Effector memory CD4-positive, alpha-beta T cell (primary cell): Measurements from ENCODE around the gene ZNF891.
A peak's percentile ranks its signal among the peaks of the same experiment; 100 is the strongest.

Experiments used
- DNase-seq, 3 donors: peaks; one replicate each; pipeline ENCODE4 v3.0.0-alpha.2; 2020
- H3K27ac ChIP-seq: 2 replicates; pipeline ENCODE4 v1.7.0; 2013; ENCODE audit warnings: mild to moderate bottlenecking, low read length, moderate library complexity; ENCODE audit not compliant: insufficient read depth, poor library complexity, severe bottlenecking
- H3K27me3 ChIP-seq: replicated peaks from 2 replicates; pipeline ENCODE4 v1.7.0; 2013; ENCODE audit warnings: mild to moderate bottlenecking, low read length; ENCODE audit not compliant: insufficient read depth, control insufficient read depth, poor library complexity, severe bottlenecking
- H3K36me3 ChIP-seq: 2 replicates; pipeline ENCODE4 v1.7.0; 2013; ENCODE audit warnings: mild to moderate bottlenecking, low read length, moderate library complexity; ENCODE audit not compliant: control insufficient read depth, insufficient read depth
- H3K4me1 ChIP-seq: 2 replicates; pipeline ENCODE4 v1.7.0; 2013; ENCODE audit warnings: low read length, mild to moderate bottlenecking; ENCODE audit not compliant: control insufficient read depth, insufficient read depth, poor library complexity, severe bottlenecking
- H3K4me3 ChIP-seq: 2 replicates; pipeline ENCODE4 v1.7.0; 2013; ENCODE audit warnings: low read length, low read depth, mild to moderate bottlenecking; ENCODE audit not compliant: insufficient read depth, poor library complexity, severe bottlenecking
- H3K9me3 ChIP-seq: 2 replicates; pipeline ENCODE4 v1.7.0; 2013; ENCODE audit warnings: mild to moderate bottlenecking, low read length, moderate library complexity; ENCODE audit not compliant: control insufficient read depth
- total RNA-seq, 3 donors: gene quantifications; one replicate each; lab custom pipeline; 2026; lab: John Stamatoyannopoulos, UW

Gene ZNF891
- 19.5 to 24.2 (median 20.1) reads per million in 3 donors for total RNA-seq

DNA sequence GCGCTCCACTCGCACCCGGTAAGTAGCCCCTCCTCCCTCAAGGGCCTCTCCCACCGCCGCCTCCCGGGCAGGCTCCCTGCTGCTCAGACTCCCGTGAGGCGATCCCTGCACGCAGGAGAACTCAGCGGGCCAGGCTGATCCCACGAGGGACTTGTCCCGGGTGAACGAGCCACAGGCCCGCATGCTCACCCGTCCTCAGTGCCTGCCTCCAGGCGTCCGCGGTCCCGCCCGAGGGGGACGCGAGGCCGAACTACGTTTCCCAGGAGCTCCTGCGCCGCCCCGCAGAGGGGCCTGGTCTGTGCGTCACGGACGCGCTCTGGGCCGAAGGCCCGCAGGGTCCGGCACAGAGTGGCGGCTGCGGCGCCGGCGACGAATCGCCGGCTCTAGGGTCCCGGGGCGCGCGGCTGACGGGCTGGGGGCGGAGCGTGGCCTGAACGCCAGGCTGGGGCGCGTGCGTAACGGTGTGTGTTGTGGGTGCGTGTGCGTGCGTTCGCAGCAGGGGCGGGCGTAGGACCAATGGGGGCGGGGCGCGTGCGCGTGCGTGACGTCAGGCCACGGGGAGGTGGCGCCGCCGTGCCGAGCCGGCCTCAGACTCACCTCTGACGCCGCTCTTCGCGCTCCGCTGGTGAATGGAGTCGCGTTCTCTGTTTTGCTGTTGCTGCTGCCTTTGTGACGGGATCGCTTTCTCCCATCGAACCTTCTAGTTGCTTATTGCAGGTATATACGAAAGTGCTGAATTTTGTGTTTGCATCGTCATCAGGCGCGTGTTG lies at the start of gene ZNF891, which contains the start of gene ZNF10:
Gene ZNF891 (minus strand): TSS at position 237 of the 770 bp plus-strand sequence. CDS start 8,356 bp downstream, outside the sequence.
Gene ZNF10 (plus strand): TSS at position 590 of the 770 bp plus-strand sequence. CDS start 13,866 bp downstream, outside the sequence.
- H3K4me1 ChIP-seq = peaks cover 5% of the 10 kb centered on the region
- H3K27me3 ChIP-seq = no peaks in the 10 kb centered on the region
- peak within 1 kb of the TSS; percentile 99 for H3K27ac ChIP-seq
- peaks cover 20% of the 10 kb centered on the region for H3K36me3 ChIP-seq
- H3K9me3 ChIP-seq = peaks cover 47% of the 10 kb centered on the region
- peak; percentile 90 to 93 (median 91) for DNase-seq
- peak within 1 kb of the TSS; percentile 67 for H3K4me3 ChIP-seq

DNA sequence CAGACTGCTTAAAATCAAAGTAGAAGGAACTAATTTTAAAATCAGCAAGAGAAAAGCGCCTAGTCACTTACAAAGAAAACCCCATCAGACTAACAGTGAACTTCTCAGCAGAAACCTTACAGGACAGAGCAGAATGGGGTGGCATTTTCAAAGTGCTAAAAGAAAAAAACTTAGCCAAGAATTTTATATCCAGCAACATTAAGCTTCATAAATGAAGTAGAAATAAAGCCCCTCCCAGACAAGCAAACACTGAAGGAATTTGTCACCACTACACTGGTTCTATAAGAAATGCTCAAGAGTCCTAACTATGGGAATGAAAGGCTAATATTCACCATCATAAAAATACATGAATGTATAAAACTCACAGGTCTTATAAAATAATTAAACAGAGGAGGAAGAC lies 44.8 kb upstream of the ZNF891 start:
- H3K4me3 ChIP-seq = no peak overlapping the region
- no peaks in the 10 kb centered on the region for H3K27me3 ChIP-seq
- H3K4me1 ChIP-seq = no peaks in the 10 kb centered on the region
- H3K9me3 ChIP-seq = peaks cover 14% of the 10 kb centered on the region
- H3K36me3 ChIP-seq = no peaks in the 10 kb centered on the region
- no peak for DNase-seq
- no peak overlapping the region for H3K27ac ChIP-seq

DNA sequence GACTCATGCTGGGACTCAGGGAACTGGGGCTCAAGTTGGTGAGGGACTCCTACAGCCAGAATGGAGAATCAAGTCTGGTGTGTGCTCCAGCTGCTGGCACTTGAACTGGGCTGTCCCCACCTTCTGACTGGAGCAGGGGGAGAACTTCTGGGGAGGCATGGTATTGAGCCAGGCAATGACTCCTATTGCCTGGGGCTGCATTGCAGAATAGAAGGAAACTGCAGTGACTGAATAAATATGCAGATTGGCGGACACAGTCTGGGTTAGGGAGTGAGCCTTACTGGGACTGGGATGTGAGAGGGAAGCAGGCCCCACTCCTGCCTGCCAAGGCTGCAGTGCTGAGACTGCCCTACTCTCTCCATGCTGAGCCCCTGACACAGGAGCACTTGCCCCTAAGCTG lies 42.4 kb upstream of the ZNF891 start:
- Histone ChIP-seq H3K4me3 (no peak overlapping the region), H3K9me3 (peaks cover 14% of the 10 kb centered on the region), H3K27ac (no peak overlapping the region), H3K27me3 (no peaks in the 10 kb centered on the region), H3K4me1 (no peaks in the 10 kb centered on the region), H3K36me3 (no peaks in the 10 kb centered on the region)
- DNase-seq = no peak

DNA sequence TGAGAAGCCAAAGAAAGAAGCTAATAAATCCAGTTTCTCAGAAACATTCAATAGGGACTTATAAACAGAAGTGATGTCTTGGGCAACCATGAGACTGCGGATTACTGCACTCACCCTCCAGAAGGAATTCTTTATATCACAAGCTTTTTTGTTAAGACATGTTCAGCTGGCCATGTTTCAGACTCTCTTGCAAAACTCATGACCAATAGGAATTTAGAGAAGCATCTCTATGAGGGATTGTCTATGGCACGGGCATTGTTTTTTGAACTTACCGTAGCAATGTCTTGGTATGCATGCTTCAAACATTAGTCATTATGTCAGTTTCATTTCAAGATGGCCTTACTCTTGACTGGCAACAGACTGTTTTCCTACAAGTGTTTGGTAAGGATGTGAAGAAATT lies 35.7 kb upstream of the ZNF891 start:
- Histone ChIP-seq H3K27ac (no peak overlapping the region), H3K4me3 (no peak overlapping the region), H3K27me3 (no peaks in the 10 kb centered on the region), H3K4me1 (no peaks in the 10 kb centered on the region), H3K36me3 (no peaks in the 10 kb centered on the region), H3K9me3 (peaks cover 15% of the 10 kb centered on the region)
- DNase-seq = no peak

DNA sequence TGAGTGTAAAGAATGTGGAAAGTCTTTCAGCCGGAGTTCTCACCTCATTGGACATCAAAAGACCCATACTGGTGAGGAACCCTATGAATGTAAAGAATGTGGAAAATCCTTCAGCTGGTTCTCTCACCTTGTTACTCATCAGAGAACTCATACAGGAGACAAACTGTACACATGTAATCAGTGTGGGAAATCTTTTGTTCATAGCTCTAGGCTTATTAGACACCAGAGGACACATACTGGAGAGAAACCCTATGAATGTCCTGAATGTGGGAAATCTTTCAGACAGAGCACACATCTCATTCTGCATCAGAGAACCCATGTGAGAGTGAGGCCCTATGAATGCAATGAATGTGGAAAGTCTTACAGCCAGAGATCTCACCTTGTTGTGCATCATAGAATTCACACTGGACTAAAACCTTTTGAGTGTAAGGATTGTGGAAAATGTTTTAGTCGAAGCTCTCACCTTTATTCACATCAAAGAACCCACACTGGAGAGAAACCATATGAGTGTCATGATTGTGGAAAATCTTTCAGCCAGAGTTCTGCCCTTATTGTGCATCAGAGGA lies 26.1 kb upstream of the ZNF891 start:
- Histone ChIP-seq H3K27me3 (no peaks in the 10 kb centered on the region), H3K36me3 (peaks cover 48% of the 10 kb centered on the region), H3K27ac (no peak overlapping the region), H3K4me3 (no peak overlapping the region), H3K4me1 (no peaks in the 10 kb centered on the region), H3K9me3 (peaks cover 75% of the 10 kb centered on the region)
- no peak for DNase-seq

DNA sequence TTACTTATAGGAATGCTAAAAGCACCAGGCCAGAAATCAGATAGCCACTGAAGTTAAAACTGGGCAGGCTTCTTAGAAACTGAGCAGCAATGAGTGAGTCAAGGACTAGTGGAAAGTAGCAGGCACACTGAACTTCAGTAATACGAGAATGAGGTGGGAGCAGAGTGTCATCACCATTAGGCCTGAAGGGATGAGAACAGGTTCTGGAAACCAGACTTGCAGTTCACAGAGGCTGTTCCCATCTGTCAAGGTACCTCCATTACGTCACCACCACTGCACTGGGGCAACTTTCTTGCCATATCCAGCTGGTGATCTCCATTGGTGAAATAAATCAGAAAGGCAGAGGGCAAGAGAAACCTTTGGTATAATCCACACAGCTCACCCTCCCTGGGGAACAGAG lies 15.9 kb upstream of the ZNF891 start:
- Histone ChIP-seq H3K4me1 (no peaks in the 10 kb centered on the region), H3K9me3 (peaks cover 23% of the 10 kb centered on the region), H3K27ac (no peak overlapping the region), H3K36me3 (peaks cover 44% of the 10 kb centered on the region), H3K4me3 (no peak overlapping the region), H3K27me3 (no peaks in the 10 kb centered on the region)
- DNase-seq = no peak

DNA sequence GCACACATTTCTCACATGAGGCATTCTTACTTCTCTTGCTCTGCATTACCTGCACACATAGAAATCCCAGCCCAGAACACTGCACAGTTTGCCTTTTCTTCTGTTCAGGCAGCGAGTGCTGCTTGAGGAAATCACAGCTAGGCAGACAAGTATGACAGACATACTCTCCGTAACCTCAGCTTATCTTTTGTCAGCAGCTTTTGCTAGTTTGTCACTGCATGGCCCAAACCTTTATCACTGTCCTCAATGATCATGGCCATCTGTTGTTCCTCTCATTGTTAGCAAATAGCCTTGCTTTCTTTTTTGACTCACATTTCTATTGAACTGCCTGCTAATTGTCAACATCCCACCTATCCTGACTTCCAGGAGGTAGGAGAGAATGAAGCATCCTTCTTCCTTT lies 5.7 kb upstream of the ZNF891 start:
- Histone ChIP-seq H3K27ac (no peak overlapping the region), H3K9me3 (peaks cover 32% of the 10 kb centered on the region), H3K36me3 (peaks cover 39% of the 10 kb centered on the region), H3K4me1 (peaks cover 2% of the 10 kb centered on the region), H3K4me3 (no peak overlapping the region), H3K27me3 (no peaks in the 10 kb centered on the region)
- DNase-seq = no peak

DNA sequence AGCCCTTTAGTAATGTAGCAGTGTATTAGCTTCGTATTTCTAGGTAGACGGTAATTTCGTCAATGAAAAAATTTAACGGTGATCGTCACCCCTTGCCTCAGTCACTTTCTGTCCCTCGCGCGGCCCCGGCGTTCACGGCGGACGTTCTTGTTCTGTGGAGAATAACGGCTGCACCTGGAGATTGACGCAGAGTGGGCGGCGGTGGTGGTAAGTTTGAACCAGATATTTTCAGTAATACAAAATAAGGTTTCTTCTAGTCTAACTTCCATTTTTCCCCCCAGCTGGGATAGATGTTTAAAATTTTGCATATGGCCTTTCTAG lies 694 bp upstream of the ZNF891 start:
- Histone ChIP-seq H3K4me3 (peak overlapping the region; percentile 67), H3K9me3 (peaks cover 46% of the 10 kb centered on the region), H3K4me1 (peaks cover 5% of the 10 kb centered on the region), H3K36me3 (peaks cover 20% of the 10 kb centered on the region), H3K27ac (peak overlapping the region; percentile 99), H3K27me3 (no peaks in the 10 kb centered on the region)
- no peak for DNase-seq

DNA sequence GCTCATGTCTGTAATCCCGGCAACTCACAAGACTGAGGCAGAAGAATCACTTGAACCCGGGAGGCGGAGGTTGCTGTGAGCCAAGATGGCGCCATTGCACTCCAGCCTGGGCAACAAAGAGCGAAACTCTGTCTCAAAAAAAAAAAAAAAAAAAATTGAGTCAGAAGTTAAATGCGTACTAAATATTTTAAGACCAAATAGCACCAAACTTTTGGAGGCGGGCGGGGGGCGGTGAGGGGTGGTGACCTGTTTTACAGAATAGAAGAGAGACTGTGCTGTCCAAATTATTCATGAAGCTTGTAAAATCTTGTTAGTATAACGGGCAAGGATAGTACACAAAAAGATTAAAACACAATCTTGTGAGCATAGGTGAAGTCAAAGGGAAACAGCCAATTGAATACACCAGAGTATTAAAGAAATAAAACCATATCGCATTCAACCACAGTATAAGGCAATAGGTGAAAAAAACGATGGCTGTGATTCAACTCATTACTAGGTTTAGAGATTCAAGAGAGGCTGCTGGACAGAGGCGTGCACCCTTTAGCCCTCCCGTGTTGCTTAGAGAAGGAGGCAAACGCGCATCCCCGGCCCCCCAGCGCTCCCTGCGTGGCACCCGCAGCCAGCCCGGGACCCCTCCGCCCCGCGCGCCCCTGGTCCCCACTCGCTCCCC lies 571 bp downstream of the ZNF891 start:
- H3K9me3 ChIP-seq = peaks cover 49% of the 10 kb centered on the region
- H3K36me3 ChIP-seq = peaks cover 20% of the 10 kb centered on the region
- DNase-seq = no peak
- H3K27me3 ChIP-seq = no peaks in the 10 kb centered on the region
- peak overlapping the region; percentile 67 for H3K4me3 ChIP-seq
- peak overlapping the region; percentile 99 for H3K27ac ChIP-seq
- peaks cover 5% of the 10 kb centered on the region for H3K4me1 ChIP-seq

DNA sequence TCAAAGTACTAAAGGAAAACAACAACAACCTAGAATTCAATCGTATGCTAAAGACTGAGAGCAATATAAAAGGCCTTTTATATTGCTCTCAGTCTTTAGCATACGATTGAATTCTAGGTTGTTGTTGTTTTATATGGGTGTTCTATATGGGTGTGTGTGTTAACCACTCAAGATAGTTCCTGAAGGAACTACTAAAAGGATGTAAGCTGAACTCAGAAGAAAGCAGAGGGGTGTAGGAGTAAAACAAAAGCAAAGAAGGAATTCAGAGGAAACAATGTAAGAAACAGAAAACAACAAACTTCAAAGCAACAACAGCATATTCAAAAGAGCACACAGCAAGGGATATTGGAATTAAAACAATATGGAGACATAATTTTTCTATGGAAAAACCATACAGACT lies 5.4 kb downstream of the ZNF891 start:
- no peaks in the 10 kb centered on the region for H3K27me3 ChIP-seq
- no peak overlapping the region for H3K27ac ChIP-seq
- no peaks in the 10 kb centered on the region for H3K4me1 ChIP-seq
- H3K4me3 ChIP-seq = no peak overlapping the region
- peaks cover 40% of the 10 kb centered on the region for H3K36me3 ChIP-seq
- H3K9me3 ChIP-seq = peaks cover 77% of the 10 kb centered on the region
- no peak for DNase-seq
